GM19025 (cell line): ENCODE results near the gene GGTLC1.

Experiments
- ATAC-seq: cut with Tn5 transposase; IDR thresholded peaks from one replicate; pipeline ENCODE4 v1.9.1; 2021; ENCODE audit warnings: mild to moderate bottlenecking, low read depth, moderate library complexity; ENCODE audit not compliant: unreplicated experiment

The GGTLC1 gene

DNA sequence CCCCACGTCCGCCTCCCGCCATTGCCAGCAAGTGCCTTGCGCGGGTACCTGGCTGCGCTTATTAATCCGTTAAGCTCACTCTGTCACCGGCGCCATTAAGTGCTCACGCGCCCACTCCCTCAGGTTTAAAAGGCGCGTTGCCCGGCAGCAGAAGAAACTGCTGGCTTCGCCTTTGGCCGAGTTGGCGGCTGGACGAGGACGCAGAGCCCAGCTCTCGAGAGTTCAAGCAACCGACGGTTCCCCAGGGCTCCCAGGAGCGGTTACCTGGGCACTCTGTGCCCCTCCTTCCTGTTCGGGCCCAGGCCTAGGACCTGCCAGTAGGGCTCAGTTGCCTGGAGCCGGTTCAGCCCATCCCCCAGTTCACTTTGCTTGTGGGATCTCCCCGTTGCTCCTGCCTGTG, at the start of gene GGTLC1:
Gene GGTLC1 (minus strand): TSS at position 219 of the 400 bp plus-strand sequence. CDS start 2,168 bp downstream, outside the sequence.
- no peak for ATAC-seq

DNA sequence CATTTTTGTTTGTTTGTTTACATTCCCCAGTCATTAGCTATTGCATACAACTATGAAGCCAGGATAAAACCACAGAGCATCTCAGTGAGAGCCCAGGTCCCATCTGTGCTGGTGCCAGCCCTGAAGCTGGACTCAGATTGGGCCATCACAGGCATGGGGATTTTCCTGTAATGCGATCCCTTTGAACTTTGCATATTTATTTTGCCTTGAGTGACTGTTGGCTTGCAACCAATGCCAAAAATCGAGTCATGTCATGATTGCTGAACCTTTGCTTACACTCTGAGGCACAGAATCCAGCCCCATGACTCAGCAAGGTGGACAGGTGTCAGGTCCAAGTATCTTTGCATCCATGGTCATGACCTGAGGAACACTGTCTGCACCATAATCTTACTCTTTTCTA, 46.2 kb upstream of the GGTLC1 start:
- ATAC-seq, result no peak

DNA sequence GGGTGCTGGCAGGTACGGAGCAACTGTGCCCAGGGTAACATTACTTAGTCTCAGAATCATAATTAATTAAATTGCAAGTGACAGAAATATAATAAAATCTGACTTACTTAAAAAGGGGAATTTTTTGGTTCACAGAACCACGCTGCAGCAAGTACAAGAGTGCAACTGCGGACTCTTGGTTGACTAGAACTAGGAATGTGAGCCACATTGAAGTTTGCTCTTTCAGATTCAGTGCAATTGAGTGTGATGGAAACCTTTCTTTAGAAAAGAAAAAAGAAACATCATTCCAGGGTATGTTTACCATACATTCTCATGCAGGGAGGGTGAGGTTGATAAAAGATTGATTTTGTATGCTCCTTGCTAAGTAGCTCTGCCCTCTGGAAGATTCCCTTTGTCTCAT, 45.0 kb upstream of the GGTLC1 start:
- ATAC-seq, result no peak

DNA sequence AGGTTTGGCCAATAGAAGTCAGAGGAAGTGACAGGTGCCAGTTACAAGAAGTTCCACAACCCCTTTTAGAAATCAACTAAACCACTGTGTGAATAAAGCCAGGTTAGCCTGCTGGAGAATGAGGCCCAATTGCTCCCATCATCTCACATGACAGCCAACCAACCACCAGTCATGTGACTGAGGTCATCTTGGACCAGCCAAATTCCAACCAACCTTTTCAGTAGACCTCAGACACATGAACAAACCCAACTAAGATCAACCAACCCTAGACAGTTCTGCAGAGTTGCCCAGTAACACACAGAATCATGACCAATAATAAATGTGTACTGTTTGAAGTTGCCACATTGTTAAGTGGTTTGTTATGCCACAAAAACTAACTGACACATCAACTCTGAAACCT, 44.6 kb upstream of the GGTLC1 start:
- no peak for ATAC-seq

DNA sequence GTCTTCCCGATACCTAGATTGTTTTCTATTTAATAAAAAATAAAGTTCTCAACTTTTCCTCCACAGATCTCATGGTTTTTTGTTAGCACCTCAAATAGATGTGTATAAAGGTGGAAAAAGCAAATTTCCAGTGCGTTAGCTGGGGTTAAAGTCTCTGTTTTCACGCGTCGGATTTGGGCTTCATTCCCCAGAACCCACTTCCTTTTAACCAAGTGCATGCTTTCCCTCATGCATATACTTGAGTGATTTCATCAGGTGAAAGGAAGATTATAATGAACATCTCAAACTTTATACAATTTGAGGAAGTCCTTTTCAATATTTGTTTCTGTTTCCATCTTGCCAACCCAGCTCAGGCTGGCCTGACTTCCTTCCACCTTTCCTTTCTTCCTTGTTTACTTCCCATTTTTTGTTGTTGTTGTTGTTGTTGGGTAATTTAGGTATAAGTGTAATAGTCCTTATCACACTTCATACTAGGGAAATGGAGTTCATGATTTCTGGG, 43.9 kb upstream of the GGTLC1 start:
- no peak for ATAC-seq

DNA sequence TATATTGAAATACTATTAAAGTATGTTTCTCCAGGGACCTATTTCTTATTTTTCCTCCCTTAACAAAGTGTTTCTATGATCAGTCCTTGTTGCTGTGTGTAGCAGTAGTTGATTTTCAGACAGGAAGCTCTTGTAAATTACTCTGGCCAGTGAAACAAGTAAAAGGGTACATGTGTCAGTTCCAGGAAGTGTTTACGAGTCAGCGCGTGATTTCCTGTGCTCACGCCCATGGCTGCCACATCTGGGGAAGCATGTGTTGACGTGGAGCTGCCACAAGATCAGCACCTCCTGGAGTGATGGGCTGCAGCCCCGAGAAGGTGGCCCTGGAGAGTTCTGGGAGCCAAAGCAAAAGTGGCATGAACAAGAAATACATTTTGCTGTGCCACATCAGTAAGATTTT, 38.6 kb upstream of the GGTLC1 start:
- no peak for ATAC-seq

DNA sequence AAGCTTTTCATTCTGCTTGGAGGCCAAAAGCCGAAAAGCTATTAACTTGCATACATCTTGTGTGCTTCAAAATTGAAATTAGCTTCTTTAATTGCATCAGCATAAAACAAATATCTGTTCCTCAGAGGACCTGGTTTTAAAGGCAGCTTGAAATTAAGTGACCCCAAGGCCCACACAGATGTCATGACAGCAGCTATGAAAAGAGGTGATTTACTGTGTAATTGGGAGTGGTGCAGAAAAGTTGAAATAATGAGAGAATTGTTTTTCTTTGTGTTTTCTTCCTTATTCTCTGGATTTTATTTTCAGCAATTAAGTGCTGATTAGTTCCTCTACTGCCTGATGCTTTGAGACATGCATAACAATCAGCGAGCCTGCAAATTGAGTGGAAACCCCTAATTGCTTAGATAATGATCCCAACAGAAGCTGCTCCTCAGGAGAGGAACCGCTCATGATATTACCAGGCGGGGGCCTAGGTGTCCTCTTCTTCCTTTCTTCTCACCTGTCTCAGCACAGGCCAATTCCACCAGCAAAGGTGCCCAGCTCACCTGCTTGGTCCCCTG, 34.1 kb upstream of the GGTLC1 start:
- ATAC-seq, result no peak

DNA sequence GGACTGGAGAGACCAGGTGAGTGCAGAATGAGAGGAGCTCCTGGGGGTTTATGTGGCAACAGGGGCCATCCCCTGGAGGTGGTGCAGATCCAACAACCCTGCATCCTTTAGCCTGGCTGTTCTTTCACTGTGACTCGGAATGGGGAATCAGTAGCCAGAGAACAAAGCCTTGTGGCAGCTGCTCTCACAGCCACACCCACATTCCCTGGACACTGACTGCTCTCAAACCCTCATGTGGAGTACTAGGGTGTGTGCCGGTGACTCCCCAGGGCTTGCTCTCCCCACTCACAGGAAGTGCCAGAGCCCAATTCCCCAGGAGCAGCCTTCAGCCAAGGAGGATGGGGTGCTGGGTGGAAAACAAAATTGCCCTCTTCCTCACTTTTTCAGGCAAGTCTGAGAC, 30.2 kb upstream of the GGTLC1 start:
- no peak for ATAC-seq

DNA sequence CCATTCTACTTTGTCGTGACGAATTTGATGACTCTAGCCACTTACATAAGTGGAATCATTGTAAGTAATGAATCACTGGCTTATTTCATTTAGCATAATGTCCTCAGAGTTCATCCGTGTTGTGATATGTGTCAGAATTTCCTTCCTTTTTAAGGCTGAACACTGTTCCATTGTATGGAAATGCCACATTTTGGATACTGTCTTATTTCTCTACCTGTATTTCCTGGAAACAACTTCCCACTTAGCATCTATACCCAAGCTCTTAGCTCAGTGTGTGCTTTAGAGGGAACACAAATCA, 28.8 kb upstream of the GGTLC1 start:
- ATAC-seq, result no peak

DNA sequence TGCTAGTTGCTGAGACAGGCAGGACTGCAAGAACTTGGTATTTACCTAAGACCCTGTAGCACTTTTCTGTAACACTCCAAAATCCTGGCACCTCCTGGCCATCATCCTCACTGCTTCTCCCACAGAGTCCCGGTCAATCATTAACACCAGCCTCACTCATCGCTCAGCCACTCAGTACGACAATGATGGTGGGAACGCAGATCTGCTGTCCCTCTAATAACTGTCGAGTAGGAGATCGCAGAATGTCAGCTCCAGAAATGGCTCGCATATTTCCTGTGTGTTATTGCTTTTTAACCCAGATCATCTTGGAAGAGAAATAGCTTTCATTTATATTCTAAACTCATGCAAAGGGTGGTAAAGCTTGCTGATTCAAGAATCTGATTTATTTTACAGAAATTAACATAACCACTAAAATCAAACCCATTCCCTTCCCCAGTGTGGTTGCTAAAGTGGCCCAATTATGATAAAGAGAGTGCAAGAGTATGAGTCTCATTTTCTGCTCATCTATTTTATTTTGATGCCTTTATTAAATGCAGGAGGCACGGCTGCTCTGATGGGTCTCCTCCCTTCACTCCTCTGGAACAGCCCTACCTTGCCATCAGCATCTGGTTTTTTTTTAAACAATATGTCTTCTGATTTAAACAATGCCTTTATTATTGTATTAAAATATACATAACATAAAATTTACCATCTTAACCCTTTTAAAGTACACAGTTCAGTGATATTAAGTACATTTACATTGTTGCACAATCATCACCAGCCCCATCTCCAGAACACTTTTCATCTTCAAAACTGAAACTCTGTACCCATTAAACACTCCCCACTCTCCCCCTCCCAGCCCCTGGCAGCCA, 28.3 kb upstream of the GGTLC1 start:
- ATAC-seq, result no peak

DNA sequence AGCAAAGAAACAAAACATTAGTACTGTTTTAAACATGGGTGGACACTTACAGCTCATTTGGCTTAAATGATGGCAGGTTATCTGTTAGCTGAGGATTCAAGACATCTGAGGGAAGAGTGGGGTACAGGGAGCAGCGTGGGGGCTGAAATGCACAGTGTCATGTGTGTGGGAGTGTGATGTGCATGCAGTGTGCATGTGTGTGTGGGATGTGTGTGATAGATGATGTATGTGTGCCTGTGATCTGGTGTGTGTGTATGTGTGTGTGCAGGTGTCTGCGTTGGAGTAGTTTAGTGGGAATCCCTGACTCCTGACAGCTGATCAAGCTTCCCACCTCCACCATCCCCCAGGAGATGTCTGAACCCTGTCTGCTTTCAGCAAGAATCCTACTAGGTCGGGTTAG, 25.4 kb upstream of the GGTLC1 start:
- ATAC-seq, result no peak

DNA sequence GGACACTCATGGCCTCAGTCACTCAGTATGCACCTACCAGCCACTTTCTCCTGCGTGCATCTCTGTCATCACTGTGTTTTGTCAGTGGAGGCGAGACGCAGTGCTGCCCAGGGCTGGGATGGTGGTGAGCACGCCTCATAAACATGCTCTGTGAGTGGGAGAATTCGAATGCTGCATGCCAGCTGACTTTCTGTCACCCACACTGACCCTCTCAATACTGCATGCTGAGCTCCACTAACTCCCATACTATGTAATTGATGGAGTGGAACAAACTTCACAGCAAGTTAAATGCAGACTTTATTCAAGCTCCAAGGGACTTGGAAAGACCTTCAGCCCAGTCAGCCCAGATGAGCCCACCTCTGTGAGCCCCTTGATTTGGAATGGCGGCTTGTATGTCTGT, 22.7 kb upstream of the GGTLC1 start:
- no peak for ATAC-seq

DNA sequence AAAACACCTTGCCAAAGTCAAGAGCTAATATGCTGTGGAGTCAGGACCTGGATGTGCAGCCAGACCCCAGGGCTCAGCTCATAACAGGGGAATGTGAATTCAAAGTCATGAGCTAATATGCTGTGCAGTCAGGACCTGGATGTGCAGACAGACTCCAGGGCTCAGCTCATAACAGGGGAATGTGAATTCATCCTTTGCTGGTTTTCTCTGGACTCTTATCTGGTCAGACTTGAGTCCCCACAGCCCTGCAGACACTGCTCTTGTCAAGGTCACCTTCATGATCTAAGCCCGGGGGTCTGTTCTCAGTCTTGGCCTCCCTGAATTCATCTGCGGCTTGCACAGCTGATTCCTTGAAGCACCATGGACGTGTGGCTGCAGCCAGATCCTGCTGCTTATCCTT, 19.2 kb upstream of the GGTLC1 start:
- no peak for ATAC-seq

DNA sequence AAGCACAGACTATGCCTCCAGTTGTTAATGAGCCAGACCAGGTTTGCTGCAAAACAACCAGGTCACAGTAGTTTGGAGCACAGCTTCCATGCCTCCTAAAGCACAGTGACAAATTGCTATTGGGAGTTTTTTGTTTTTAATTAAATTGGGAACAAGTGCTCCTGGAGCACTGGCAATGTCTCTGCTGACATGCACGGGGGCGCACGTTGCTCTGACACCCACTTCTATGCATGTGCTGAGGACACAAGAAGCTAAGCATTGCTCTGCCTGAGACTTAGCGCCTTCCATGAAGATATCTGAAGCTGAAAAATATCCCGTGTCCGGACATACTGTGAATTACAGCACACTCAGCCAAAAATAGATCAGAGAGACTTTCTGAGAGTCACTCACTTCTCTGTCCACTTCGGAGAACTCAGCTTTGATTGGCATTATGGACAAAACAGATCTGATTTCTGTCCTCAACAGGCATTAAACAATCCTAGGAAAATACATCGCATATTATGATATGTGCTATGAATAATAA, 18.6 kb upstream of the GGTLC1 start:
- no peak for ATAC-seq

DNA sequence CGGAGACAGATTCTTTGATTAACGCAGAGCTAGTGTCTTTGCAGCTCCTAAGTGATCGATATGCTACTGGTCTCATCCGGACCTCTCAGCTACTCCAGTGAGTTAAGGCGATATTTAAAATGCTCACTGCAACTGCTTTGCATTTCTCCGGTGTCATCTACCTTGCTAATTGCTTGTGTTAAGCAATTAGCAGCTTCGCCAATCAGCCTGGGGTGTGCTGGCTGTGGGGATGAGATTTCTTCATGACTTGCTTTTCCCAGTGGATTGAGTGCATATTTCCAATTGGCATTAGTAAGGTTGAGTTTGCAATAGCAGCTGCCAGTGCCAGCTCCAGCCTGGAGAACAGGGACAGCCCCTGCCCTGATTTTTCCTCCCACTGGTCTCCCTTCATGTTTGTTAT, 18.0 kb upstream of the GGTLC1 start:
- no peak for ATAC-seq

DNA sequence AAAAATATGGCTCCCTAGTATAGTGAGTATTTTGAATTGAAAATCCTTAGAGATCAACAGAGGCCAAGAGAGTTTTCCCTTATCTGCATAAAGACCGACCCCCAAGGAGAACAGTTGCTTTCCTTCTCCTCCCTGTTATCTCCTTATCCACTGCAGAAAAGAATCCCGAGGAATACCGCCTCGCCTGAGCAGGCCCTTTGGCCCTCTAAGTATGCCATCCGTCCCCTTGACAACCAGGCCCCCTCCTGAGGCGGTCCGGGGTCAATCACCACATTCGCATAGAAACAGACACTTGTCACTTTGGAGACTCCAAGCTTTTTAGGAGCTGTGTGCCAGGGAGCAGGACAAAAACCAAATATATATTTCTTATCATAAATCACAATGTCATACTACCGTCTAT, 15.9 kb upstream of the GGTLC1 start:
- no peak for ATAC-seq

DNA sequence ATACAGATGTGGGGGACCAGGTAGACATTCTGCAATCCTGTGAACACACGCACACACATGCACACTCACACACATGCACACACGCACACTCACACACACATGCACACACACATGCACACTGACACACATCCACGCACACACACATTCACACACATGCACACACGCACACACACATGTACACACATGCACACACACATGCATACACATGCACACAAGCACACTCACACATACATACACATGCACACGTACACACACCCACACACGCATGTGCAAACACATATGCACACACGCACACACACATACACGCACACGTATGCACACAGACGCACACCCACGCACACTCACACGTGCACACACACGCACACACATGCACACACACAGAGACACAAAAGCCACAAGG, 14.3 kb upstream of the GGTLC1 start:
- no peak for ATAC-seq

DNA sequence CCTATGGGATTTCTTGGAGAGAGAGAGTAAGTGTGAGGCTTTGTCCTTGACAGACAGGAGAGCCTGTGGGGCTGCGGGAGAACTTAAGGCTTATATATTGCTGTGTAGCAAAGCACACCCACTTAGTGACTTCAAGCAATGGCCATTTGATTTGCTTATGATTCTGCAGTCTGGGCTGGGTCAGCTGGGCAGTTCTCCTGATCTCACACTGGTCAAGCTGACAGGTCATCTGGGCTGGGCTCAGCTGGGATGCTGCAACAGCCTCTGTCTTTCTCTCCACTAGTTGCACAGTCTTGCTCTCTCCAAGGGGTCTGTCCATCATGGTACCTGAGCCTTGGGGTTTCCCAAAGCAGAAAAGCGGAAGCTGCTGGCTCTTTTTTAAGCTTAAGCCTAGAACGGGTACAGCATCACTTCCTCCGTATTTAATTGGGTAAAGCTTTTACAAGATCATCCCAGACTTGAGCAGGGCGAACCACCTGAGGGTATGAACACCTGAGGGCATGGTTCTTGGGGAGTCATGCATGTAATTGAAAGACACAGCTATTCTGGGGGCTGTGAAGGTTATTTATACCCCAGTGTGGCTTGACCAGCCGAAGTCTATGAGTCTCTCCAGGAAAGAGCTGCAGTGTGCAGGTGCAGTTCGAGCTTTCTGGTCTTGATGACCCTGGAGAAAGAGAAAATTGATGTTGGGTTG, 13.3 kb upstream of the GGTLC1 start:
- ATAC-seq, result no peak

DNA sequence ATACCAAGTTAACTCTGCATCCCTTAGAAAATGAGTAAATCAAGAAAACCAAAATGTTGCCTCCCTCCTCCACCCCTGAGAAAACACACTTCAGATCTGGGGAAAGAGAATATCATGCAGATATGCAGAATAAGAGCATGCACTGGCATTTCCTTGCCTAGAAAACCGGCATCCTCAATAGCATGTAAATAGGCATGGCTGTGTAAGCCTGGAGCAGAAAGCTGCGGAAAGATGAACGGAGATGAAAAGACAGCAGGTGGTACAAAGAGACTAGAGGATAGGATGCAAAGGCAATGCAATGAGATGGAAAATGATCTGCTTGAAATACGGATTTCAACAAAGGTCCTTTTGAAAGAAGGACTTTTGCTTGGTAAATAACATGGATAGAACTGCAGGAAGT, 10.3 kb upstream of the GGTLC1 start:
- no peak for ATAC-seq

DNA sequence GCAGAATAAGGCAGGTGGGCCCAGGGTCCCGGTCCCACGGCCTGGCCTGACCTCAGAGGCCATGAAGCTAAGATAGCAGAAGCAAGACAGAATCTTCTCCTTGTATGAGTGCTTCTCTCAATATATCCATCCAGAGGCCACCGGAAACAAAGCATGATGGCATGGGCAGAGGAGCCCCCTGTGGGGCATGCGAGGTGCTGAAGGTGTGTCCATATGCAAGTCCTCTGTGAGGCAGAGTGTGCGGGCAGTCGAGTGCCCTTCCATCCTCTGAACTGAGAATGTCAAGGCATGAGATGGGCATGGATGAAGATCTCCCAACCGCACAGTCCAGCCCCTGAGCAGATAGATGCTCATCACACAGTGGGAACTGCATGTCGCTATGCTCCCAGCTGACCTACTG, 9.8 kb upstream of the GGTLC1 start:
- no peak for ATAC-seq

DNA sequence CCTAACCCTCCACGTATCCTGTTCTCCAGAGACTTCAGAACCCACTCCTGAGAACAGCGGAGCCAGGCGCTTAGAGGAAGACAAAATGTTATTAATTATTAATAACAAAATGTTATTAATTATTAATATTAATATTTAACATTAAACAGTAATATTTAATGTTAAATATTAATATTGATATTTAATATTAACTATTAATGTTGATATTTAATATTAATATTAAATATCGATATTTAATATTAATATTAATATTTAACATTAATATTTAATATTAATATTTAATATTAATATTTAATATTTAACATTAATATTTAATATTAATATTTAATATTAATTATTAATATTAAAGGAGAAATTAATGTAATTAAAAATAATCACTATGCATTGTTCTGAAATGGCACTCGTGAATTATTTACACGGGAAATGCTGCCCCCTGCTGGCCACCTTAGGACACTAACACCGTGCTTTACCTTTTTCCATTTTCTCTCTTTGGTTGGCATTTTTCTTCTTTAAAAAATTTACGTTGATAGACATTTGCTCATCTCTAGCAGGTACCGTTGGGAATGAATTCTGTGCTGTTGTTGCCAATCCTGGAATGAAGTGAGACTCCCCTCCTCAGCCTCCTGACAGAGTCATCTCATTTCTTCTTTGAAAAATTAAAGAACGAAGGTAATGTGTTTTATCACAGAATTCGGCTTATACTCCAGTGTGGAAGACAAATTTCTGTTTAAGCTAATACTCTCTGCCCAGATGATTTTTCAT, 7.5 kb upstream of the GGTLC1 start:
- no peak for ATAC-seq
